NCI-H82 treated with DMSO at 0.1 percent for 48 hours (cell line): Measurements from ENCODE around the gene RPH3AL.
"Not testable (repeated sequence)": the region's sequence is repeated elsewhere in the genome, so short reads cannot be mapped to it uniquely, and the experiment has no call there.

Source experiments
- DNase-seq: peaks from one replicate; lab custom pipeline; 2025; ENCODE audit not compliant: unreplicated experiment; lab: John Stamatoyannopoulos, UW

Gene RPH3AL

GRCh38 chr17:227946-228615 lies 124.5 kb downstream of the RPH3AL start:
- no peak for DNase-seq

- no peak for DNase-seq
These were observed 125.3 kb downstream of the RPH3AL start for GRCh38 chr17:227078-227945.

GRCh38 chr17:226108-227077 lies 126.2 kb downstream of the RPH3AL start:
- DNase-seq, result no peak

GRCh38 chr17:225551-225950 lies 127.1 kb downstream of the RPH3AL start:
- no peak for DNase-seq

GRCh38 chr17:224576-224975 lies 128.0 kb downstream of the RPH3AL start:
- not testable (repeated sequence) for DNase-seq

GRCh38 chr17:223723-224471 lies 128.7 kb downstream of the RPH3AL start:
- no peak for DNase-seq

- no peak for DNase-seq
These were observed 130.4 kb downstream of the RPH3AL start for GRCh38 chr17:222172-222571.

- no peak for DNase-seq
These were observed 132.9 kb downstream of the RPH3AL start for GRCh38 chr17:219696-220095.

- DNase-seq, result no peak
These were observed 134.0 kb downstream of the RPH3AL start for GRCh38 chr17:218432-219110.

GRCh38 chr17:216625-217024 lies 136.0 kb downstream of the RPH3AL start:
- no peak for DNase-seq

GRCh38 chr17:215563-216478 lies 136.8 kb downstream of the RPH3AL start:
- DNase-seq, result not testable (repeated sequence)

- DNase-seq, result no peak
These were observed 137.7 kb downstream of the RPH3AL start for GRCh38 chr17:214881-215331.

GRCh38 chr17:213286-214105 lies 139.1 kb downstream of the RPH3AL start:
- DNase-seq, result no peak

GRCh38 chr17:210402-210801 lies 142.2 kb downstream of the RPH3AL start:
- no peak for DNase-seq

GRCh38 chr17:208429-208828 lies 144.2 kb downstream of the RPH3AL start:
- no peak for DNase-seq

GRCh38 chr17:207775-208174 lies 144.8 kb downstream of the RPH3AL start:
- DNase-seq, result no peak

GRCh38 chr17:206941-207560 lies 145.6 kb downstream of the RPH3AL start:
- DNase-seq, result no peak
